Measurements from ENCODE around the gene BCS1L.
"Not testable (repeated sequence)": the region's sequence is repeated elsewhere in the genome, so short reads cannot be mapped to it uniquely, and the experiment has no call there.

DNA sequence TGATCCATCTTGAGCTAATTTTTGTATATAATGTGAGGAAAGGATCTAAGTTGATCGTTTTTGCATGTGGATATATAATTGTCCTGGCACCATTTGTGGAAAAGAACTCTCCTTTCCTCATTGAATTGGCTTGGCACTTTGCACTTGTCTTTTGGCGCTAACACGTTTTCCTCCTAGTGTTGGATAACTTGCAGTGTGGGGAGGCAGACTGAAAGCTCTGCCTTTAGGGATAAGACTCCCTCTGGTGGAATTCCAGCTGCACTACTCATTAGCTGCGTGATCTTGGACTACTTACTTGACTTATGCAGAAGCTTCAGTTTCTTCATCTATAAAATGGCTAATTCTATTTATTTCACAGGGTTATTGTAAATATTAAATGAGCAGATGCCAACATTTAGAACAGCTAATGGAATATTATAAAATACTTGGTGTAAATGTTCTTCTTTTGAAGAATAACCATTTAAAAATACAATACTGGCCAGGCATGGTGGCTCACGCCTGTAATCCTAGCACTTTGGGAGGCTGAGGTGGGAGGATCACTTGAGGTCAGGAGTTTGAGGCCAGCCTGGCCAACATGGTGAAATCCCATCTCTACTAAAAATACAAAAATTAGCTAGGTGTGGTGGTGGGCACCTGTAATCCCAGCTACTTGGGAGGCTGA lies 28.0 kb downstream of the BCS1L start:
- TF ChIP-seq SUZ12 (IDR thresholded peaks at IDR 0.05); ZNF384 (IDR thresholded peaks at IDR 0.05); FOXM1 (IDR thresholded peaks at IDR 0.05; ENCODE audit: borderline replicate concordance); FOXA1 (IDR thresholded peaks at IDR 0.05); NFRKB (IDR thresholded peaks at IDR 0.05); SP1 (IDR thresholded peaks at IDR 0.05); CTBP1 (IDR thresholded peaks at IDR 0.05; ENCODE audit: borderline replicate concordance); FOXK2 (IDR thresholded peaks at IDR 0.05); TARDBP (IDR thresholded peaks at IDR 0.05): not testable (repeated sequence)
